ENCODE results near the gene DHX34.

- TF ChIP-seq CTCF (IDR thresholded peaks at IDR 0.05; ENCODE audit: low read depth, low read length, poor library complexity, severe bottlenecking), result no peak
- no peak for TF ChIP-seq EZH2phosphoT487 (IDR thresholded peaks at IDR 0.05; ENCODE audit: borderline replicate concordance, low read length)
Measured at GRCh38 chr19:47330466-47330869, 18.6 kb upstream of the DHX34 start.
